Right atrium auricular region (tissue), 2 donors: ENCODE results near the gene MRAP. TPM values are rescaled to one million over a fixed set of nuclear protein-coding genes. Genes with fewer than 3 reads are reported as not detected.

Experiments used
- DNase-seq: peaks from one replicate; pipeline ENCODE4 v3.0.0-alpha.2; 2019; ENCODE audit warnings: low spot score
- H3K27ac ChIP-seq, 2 donors: fragments of 200-600 bp; sonication (generic); 1 replicate in 1 of 2; 2 replicates in 1 of 2; pipeline ENCODE4 v1.5.1; 2016 to 2019
- H3K27me3 ChIP-seq, 2 donors: fragments of 200-600 bp; sonication (generic); one replicate each; pipeline versions ENCODE4 v1.5.1 to v1.6.0; 2017 to 2019
- H3K36me3 ChIP-seq: fragments of 200-600 bp; sonication (generic); one replicate; pipeline ENCODE4 v1.5.1; 2016
- H3K4me1 ChIP-seq, 2 donors: fragments of 200-600 bp; sonication (generic); one replicate each; pipeline versions ENCODE4 v1.5.1 to v1.6.0; 2017 to 2019
- H3K4me3 ChIP-seq, 2 donors: fragments of 200-600 bp; sonication (generic); 1 replicate in 1 of 2; 2 replicates in 1 of 2; pipeline ENCODE4 v1.5.1; 2017 to 2019; ENCODE audit warnings: mild to moderate bottlenecking in 1 of 2, moderate library complexity in 1 of 2
- H3K9me3 ChIP-seq, 2 donors: fragments of 200-600 bp; sonication (generic); one replicate each; pipeline ENCODE4 v1.5.1; 2019
- CTCF ChIP-seq, 2 donors: fragments of 200-600 bp; sonication (generic); IDR thresholded peaks; one replicate each; pipeline ENCODE4 v1.5.1; 2019; ENCODE audit warnings: antibody characterized with exemption in 2 of 2
- total RNA-seq, 2 donors: library from RNA; depleted of rRNA; stranded (reverse); fragments of >200 nt; gene quantifications; one replicate each; pipeline ENCODE4 v1.1.0, GENCODE V29; 2016

The MRAP gene
- total RNA-seq, 2 donors from 2014 or later: 5.3 TPM; not detected in 1

- Histone ChIP-seq H3K4me1 (peaks cover 0 to 14% of the 10 kb centered on the region in 2 donors), H3K27ac (no peak overlapping the region), H3K4me3 (no peak overlapping the region), H3K36me3 (peaks cover 92% of the 10 kb centered on the region), H3K27me3 (no peaks in the 10 kb centered on the region), H3K9me3 (no peaks in the 10 kb centered on the region)
- no peak for TF ChIP-seq CTCF (IDR thresholded peaks at IDR 0.05)
- no peak for DNase-seq
Measured at GRCh38 chr21:32359719-32360260, 61.1 kb downstream of the MRAP start.

- Histone ChIP-seq H3K27me3 (no peaks in the 10 kb centered on the region), H3K4me3 (no peak overlapping the region), H3K9me3 (no peaks in the 10 kb centered on the region), H3K36me3 (peaks cover 89% of the 10 kb centered on the region), H3K27ac (no peak overlapping the region), H3K4me1 (peaks cover 0 to 19% of the 10 kb centered on the region in 2 donors)
- no peak for TF ChIP-seq CTCF (IDR thresholded peaks at IDR 0.05)
- DNase-seq: no peak
Measured at GRCh38 chr21:32360401-32360975, 61.8 kb downstream of the MRAP start.

Other genes with a start within 250 kb of the MRAP start
- 1 to 10 TPM; 2.3 to 2.5 TPM for gene MIS18A, start 19.8 kb upstream of the MRAP start, total RNA-seq
- gene URB1, start 94.2 kb downstream of the MRAP start, total RNA-seq: 10 to 100 TPM in 1 of 2 donors, 1 to 10 TPM in 1; 8.6 to 12.2 TPM
- 10 to 100 TPM; 25.5 to 45.9 TPM for gene EVA1C, start 113.9 kb downstream of the MRAP start, total RNA-seq